Tracheal epithelial cell (primary cell): ENCODE results near the gene KRTAP20-1. TPM values are rescaled to one million over a fixed set of nuclear protein-coding genes. Genes with fewer than 3 reads are reported as not detected.

Experiments
- total RNA-seq: library from RNA; depleted of rRNA; stranded (reverse); fragments of >200 nt; gene quantifications from 2 replicates; pipeline ENCODE4 v1.2.1, GENCODE V29; 2014

The KRTAP20-1 gene, protein sequence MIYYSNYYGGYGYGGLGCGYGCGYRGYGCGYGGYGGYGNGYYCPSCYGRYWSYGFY
- not detected in 2 replicates for total RNA-seq

DNA sequence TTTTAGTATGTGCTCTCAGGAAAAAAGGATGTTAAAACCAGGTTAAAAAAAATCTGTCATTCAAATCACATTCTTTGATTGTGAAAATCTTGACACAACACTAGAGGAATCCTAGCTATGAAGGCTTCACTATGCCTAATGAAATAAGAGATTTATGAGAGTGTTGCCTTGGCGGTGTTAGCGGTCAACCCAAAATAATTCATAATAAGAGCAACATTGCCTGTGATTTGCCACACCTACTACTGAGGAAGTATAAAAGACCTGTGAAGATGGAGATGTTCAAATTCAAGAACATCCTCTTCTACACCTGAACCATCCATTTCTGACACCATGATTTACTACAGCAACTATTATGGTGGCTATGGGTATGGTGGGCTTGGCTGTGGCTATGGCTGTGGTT lies at the start of gene KRTAP20-1:
Gene KRTAP20-1 (plus strand): TSS at position 301 of the 400 bp plus-strand sequence. CDS start 30 bp downstream, at position 331.

DNA sequence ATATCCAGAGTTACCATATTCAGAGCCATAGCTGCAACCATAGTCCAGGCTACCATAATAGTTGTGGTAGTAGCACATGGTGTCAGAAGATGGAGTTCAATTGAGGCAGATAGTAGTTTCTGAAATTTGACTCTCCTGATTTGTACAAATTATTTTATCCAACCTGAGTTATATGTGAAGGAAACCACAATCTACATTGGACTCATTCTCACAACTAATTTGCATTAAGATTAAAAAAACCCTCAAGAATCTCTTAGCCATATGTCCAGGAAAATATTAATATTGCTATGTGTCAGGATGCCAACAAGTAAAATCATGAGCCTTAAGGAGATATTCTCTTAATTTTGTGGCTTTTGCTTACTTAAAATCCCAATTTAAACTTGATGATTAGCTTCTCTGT lies 25.9 kb upstream of the KRTAP20-1 start, which contains the start of gene KRTAP22-2:
Gene KRTAP22-2 (minus strand): TSS at position 101 of the 400 bp plus-strand sequence.

DNA sequence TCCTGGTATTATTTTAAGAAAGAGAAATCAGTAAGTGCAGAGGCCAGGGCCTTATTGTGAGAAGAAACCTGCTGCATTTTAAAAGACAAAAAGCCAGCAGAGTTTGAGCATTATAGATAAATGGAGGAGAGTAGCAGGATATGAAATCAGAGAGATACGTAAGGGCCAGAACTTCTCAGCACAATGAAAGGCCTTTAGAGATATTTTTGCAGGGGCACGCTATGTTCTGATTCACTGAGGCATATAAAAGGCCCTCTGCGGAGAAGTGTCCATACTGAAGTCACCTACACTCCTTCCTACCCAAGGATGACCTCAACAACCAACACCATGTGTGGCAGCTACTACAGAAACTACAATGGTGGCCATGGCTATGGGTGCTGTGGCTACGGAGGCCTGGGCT lies 24.1 kb upstream of the KRTAP20-1 start, which contains the start of gene KRTAP6-3:
Gene KRTAP6-3 (plus strand): TSS at position 301 of the 400 bp plus-strand sequence. CDS start 6 bp downstream, at position 307.

DNA sequence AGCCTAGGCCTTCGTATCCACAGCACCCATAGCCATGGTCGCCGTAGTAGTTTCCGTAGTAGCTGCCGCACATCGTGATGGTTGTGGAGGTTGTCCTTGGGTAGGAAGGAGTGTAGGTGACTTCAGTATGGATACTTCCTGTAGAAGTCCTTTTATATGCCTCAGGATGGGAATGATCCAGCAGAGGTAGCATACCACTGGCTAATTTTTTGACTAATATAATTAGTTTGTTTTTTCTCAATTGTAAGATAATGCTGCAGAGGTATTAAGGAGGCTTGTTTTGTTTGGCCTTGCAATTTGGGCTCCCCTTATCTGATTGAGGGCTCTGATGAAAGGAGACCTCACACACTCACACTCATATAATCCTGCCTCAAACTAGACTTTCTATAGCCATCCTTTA lies 17.4 kb upstream of the KRTAP20-1 start, which contains the start of gene KRTAP6-2:
Gene KRTAP6-2 (minus strand): TSS at position 101 of the 400 bp plus-strand sequence. CDS start 28 bp downstream, at position 73.

DNA sequence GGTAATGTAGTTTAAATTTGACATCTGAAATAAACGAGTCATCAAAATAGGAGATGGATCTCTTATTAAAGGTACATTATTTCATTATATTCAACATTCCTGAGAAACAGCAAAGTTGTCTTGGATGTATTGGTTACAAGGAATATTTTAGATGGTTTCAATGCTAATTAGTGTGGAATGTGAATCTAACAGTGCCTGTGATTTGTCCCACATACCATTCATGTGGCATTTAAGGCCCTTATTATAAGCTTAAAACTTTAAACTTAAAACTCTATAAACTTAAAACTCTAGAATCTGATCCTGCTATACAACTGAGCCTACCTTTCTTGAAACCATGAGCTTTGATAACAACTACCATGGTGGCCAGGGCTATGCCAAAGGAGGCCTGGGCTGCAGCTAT lies 15.4 kb upstream of the KRTAP20-1 start, which contains the start of gene KRTAP22-1:
Gene KRTAP22-1 (plus strand): TSS at position 301 of the 400 bp plus-strand sequence.

DNA sequence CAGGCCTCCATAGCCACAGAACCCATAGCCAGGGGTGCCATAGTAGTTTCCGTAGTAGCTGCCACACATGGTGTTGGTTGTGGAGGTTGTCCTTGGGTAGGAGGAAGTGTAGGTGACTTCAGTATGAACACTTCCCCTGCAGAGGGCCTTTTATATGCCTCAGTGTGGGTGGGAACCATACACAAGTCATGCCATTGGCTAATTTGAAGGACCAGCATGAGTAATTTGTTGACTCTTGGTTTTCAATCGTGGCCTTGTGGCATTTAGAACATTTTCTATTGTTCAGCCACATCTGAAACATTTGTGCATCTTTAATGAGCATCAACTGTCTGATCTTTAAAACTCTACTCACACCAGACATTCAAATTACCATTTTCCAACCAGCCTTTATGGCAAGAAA lies 2.4 kb upstream of the KRTAP20-1 start, which contains the start of gene KRTAP6-1:
Gene KRTAP6-1 (minus strand): TSS at position 95 of the 400 bp plus-strand sequence. CDS start 26 bp downstream, at position 69.

DNA sequence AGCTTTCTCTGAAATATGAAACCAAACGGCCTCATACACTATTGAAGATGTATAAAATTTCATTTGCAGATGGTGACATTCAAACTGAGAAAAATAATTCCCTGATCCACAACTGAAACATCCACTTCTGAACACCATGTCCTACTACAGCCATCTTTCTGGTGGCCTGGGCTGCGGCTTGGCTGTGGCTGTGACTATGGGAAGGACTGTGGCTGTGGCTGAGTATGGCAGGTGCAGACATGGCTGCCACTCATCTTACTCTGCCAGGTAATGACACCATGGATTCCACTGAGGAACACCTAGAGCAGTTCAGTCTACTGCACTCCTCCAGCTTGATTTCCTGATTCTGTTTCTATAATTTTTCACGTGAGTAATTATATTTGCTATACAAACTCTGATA lies 4.3 kb downstream of the KRTAP20-1 start, which contains the start of gene KRTAP20-4:
Gene KRTAP20-4 (plus strand): TSS at position 106 of the 400 bp plus-strand sequence.

DNA sequence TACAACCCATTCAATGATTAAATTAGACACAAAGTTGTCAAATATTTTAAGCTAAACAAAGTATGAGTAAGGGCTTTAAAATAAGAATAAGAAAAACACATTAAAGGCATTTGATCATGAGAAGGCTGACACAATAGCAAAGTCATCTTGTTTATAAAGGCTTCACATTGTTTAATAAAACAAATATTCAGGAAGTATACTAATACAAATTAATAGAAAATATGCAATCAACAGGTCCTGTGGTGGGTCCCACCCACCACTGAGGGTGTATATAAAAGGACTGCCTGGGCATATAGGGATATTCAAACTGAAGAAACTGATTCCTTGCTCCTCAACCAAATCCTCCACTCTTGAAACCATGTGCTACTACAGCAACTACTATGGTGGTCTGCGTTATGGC lies 18.7 kb downstream of the KRTAP20-1 start, which contains the start of gene KRTAP20-2:
Gene KRTAP20-2 (plus strand): TSS at position 301 of the 400 bp plus-strand sequence. CDS start 58 bp downstream, at position 359.

DNA sequence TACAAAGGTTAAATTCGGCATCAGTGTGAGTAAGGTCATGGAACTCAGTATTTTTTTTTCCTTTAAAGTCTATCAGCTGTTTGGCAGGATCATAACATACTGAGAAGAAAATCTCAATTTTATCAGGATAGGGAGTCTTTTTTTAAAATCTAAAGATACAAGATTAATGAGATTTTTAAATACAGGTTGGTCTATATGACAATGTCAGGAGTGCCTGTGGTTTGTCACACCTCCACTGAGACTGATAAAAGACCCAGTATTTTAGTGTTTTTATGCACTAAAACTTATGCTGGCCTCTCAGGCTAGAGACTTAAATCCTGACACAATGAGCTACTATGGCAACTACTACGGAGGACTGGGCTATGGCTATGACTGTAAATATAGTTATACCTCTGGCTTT lies 26.3 kb downstream of the KRTAP20-1 start, which contains the start of gene KRTAP20-3:
Gene KRTAP20-3 (plus strand): TSS at position 301 of the 400 bp plus-strand sequence.

Other genes with a start within 250 kb of the KRTAP20-1 start
- not detected in 2 replicates for gene KRTAP13-2, start 244.2 kb upstream of the KRTAP20-1 start, total RNA-seq
- not detected in 2 replicates for gene KRTAP13-1, start 220.4 kb upstream of the KRTAP20-1 start, total RNA-seq
- not detected in 2 replicates for gene KRTAP13-3, start 190.5 kb upstream of the KRTAP20-1 start, total RNA-seq
- not detected in 2 replicates for gene KRTAP13-4, start 186.2 kb upstream of the KRTAP20-1 start, total RNA-seq
- gene KRTAP15-1, start 176.2 kb upstream of the KRTAP20-1 start, total RNA-seq, result not detected in 2 replicates
- 0.24 TPM in 1 of 2 replicates, not detected in the other for gene KRTAP19-1, start 136.1 kb upstream of the KRTAP20-1 start, total RNA-seq
- not detected in 2 replicates for gene KRTAP19-2, start 129.0 kb upstream of the KRTAP20-1 start, total RNA-seq
- not detected in 2 replicates for gene KRTAP19-3, start 124.4 kb upstream of the KRTAP20-1 start, total RNA-seq
- not detected in 2 replicates for gene KRTAP19-4, start 119.3 kb upstream of the KRTAP20-1 start, total RNA-seq
- not detected in 2 replicates for gene KRTAP19-5, start 114.3 kb upstream of the KRTAP20-1 start, total RNA-seq
- not detected in 2 replicates for gene KRTAP19-6, start 74.6 kb upstream of the KRTAP20-1 start, total RNA-seq
- gene KRTAP19-7, start 55.1 kb upstream of the KRTAP20-1 start, total RNA-seq, result not detected in 2 replicates
- not detected in 2 replicates for gene KRTAP22-2, start 26.0 kb upstream of the KRTAP20-1 start, total RNA-seq
- not detected in 2 replicates for gene KRTAP6-3, start 24.0 kb upstream of the KRTAP20-1 start, total RNA-seq
- gene KRTAP6-2, start 17.5 kb upstream of the KRTAP20-1 start, total RNA-seq, result not detected in 2 replicates
- gene KRTAP22-1, start 15.3 kb upstream of the KRTAP20-1 start, total RNA-seq, result not detected in 2 replicates
- not detected in 2 replicates for gene KRTAP6-1, start 2.5 kb upstream of the KRTAP20-1 start, total RNA-seq
- not detected in 2 replicates for gene KRTAP20-4, start 4.2 kb downstream of the KRTAP20-1 start, total RNA-seq
- not detected in 2 replicates for gene KRTAP20-2, start 18.8 kb downstream of the KRTAP20-1 start, total RNA-seq
- not detected in 2 replicates for gene KRTAP20-3, start 26.4 kb downstream of the KRTAP20-1 start, total RNA-seq
- gene KRTAP21-3, start 102.4 kb downstream of the KRTAP20-1 start, total RNA-seq, result not detected in 2 replicates
- not detected in 2 replicates for gene KRTAP21-2, start 130.8 kb downstream of the KRTAP20-1 start, total RNA-seq
- gene KRTAP21-1, start 139.0 kb downstream of the KRTAP20-1 start, total RNA-seq, result not detected in 2 replicates
- not detected in 2 replicates for gene KRTAP8-1, start 196.8 kb downstream of the KRTAP20-1 start, total RNA-seq
- gene KRTAP7-1, start 213.3 kb downstream of the KRTAP20-1 start, total RNA-seq, result not detected in 2 replicates